Measurements from ENCODE around the gene TBXAS1. TPM values are rescaled to one million over a fixed set of nuclear protein-coding genes. Genes with fewer than 3 reads are reported as not detected.

TBXAS1 gene
- total RNA-seq, 2 experiments from 2014 or later, result 3.6 to 5.1 TPM

- no peak overlapping the region for H3K4me3 Mint-ChIP-seq
- intact Hi-C loops (cut with DNase I, micrococcal nuclease), result no loop called here
- no peaks in the 10 kb centered on the region for H3K36me3 Mint-ChIP-seq (ENCODE audit: low read depth)
- no peak overlapping the region for H3K27ac Mint-ChIP-seq
- no peaks in the 10 kb centered on the region for H3K4me1 Mint-ChIP-seq
- CTCF ChIA-PET, result interaction anchor here (0.6 kb wide), 1 partner anchor 821 kb away, joined by 3 read pairs; no protein-coding TSS in a partner anchor
- POLR2A ChIA-PET, result no interaction called here
- no peaks in the 10 kb centered on the region for H3K27me3 Mint-ChIP-seq
- no peaks in the 10 kb centered on the region for H3K9me3 Mint-ChIP-seq (ENCODE audit: low read depth)
- no peak for DNase-seq
- ATAC-seq, result no peak
Measured at GRCh38 chr7:139990142-139990535, 161.1 kb downstream of the TBXAS1 start.

GRCh38 chr7:139990571-139991268 is 161.7 kb downstream of the TBXAS1 start:
- Mint-ChIP-seq H3K9me3 (ENCODE audit: low read depth) (no peaks in the 10 kb centered on the region), H3K36me3 (ENCODE audit: low read depth) (no peaks in the 10 kb centered on the region), H3K27ac (no peak overlapping the region), H3K4me3 (no peak overlapping the region), H3K4me1 (no peaks in the 10 kb centered on the region), H3K27me3 (no peaks in the 10 kb centered on the region)
- DNase-seq (no peak), ATAC-seq (no peak)
- intact Hi-C loops (cut with DNase I, micrococcal nuclease), result no loop called here
- ChIA-PET CTCF (no interaction called here), POLR2A (no interaction called here)

- intact Hi-C loops (cut with DNase I, micrococcal nuclease), result no loop called here
- no peak overlapping the region for H3K27ac Mint-ChIP-seq
- DNase-seq (no peak), ATAC-seq (no peak)
- no peaks in the 10 kb centered on the region for H3K4me1 Mint-ChIP-seq
- H3K27me3 Mint-ChIP-seq, result no peaks in the 10 kb centered on the region
- POLR2A ChIA-PET, result no interaction called here
- CTCF ChIA-PET, result no interaction called here
- H3K4me3 Mint-ChIP-seq, result no peak overlapping the region
- H3K36me3 Mint-ChIP-seq (ENCODE audit: low read depth), result no peaks in the 10 kb centered on the region
- H3K9me3 Mint-ChIP-seq (ENCODE audit: low read depth), result no peaks in the 10 kb centered on the region
Measured at GRCh38 chr7:139991269-139991666, 162.2 kb downstream of the TBXAS1 start.

GRCh38 chr7:139991911-139992310 is 162.8 kb downstream of the TBXAS1 start:
- ATAC-seq (no peak), DNase-seq (no peak)
- intact Hi-C loops (cut with DNase I, micrococcal nuclease), result no loop called here
- Mint-ChIP-seq H3K36me3 (ENCODE audit: low read depth) (no peaks in the 10 kb centered on the region), H3K27me3 (no peaks in the 10 kb centered on the region), H3K4me1 (no peaks in the 10 kb centered on the region), H3K4me3 (no peak overlapping the region), H3K9me3 (ENCODE audit: low read depth) (no peaks in the 10 kb centered on the region), H3K27ac (no peak overlapping the region)
- ChIA-PET POLR2A (no interaction called here), CTCF (interaction anchor here (1.0 kb wide), 1 partner anchor 390 kb away, joined by 3 read pairs; no protein-coding TSS in a partner anchor)

GRCh38 chr7:139992353-139993044 is 163.4 kb downstream of the TBXAS1 start:
- Mint-ChIP-seq H3K27ac (no peak overlapping the region), H3K27me3 (no peaks in the 10 kb centered on the region), H3K9me3 (ENCODE audit: low read depth) (no peaks in the 10 kb centered on the region), H3K36me3 (ENCODE audit: low read depth) (no peaks in the 10 kb centered on the region), H3K4me3 (no peak overlapping the region), H3K4me1 (no peaks in the 10 kb centered on the region)
- DNase-seq (no peak), ATAC-seq (no peak)
- CTCF ChIA-PET, result interaction anchor here (1.0 kb wide), 2 partner anchors 18 to 391 kb away, joined by 3 read pairs; no protein-coding TSS in a partner anchor
- intact Hi-C loops (cut with DNase I, micrococcal nuclease), result no loop called here
- POLR2A ChIA-PET, result no interaction called here

GRCh38 chr7:139993169-139993568 is 164.1 kb downstream of the TBXAS1 start:
- H3K27me3 Mint-ChIP-seq, result no peaks in the 10 kb centered on the region
- DNase-seq (no peak), ATAC-seq (no peak)
- H3K4me3 Mint-ChIP-seq, result no peak overlapping the region
- H3K36me3 Mint-ChIP-seq (ENCODE audit: low read depth), result no peaks in the 10 kb centered on the region
- intact Hi-C loops (cut with DNase I, micrococcal nuclease), result no loop called here
- no peaks in the 10 kb centered on the region for H3K9me3 Mint-ChIP-seq (ENCODE audit: low read depth)
- POLR2A ChIA-PET, result interaction anchor here (0.7 kb wide), 1 partner anchor 215 kb away, joined by 8 read pairs; no protein-coding TSS in a partner anchor
- H3K4me1 Mint-ChIP-seq, result no peaks in the 10 kb centered on the region
- H3K27ac Mint-ChIP-seq, result no peak overlapping the region
- CTCF ChIA-PET, result interaction anchor here (1.0 kb wide), 1 partner anchor 19 kb away, joined by 3 read pairs; no protein-coding TSS in a partner anchor

GRCh38 chr7:139993592-139993991 is 164.5 kb downstream of the TBXAS1 start:
- H3K27ac Mint-ChIP-seq, result no peak overlapping the region
- no peaks in the 10 kb centered on the region for H3K9me3 Mint-ChIP-seq (ENCODE audit: low read depth)
- DNase-seq (no peak), ATAC-seq (no peak)
- ChIA-PET CTCF (interaction anchor here (0.8 to 1.0 kb wide), 2 partner anchors 9 to 20 kb away, joined by 3 to 4 read pairs; no protein-coding TSS in a partner anchor), POLR2A (interaction anchor here (0.7 kb wide), 1 partner anchor 215 kb away, joined by 8 read pairs; no protein-coding TSS in a partner anchor)
- intact Hi-C loops (cut with DNase I, micrococcal nuclease), result no loop called here
- no peak overlapping the region for H3K4me3 Mint-ChIP-seq
- H3K4me1 Mint-ChIP-seq, result no peaks in the 10 kb centered on the region
- H3K36me3 Mint-ChIP-seq (ENCODE audit: low read depth), result no peaks in the 10 kb centered on the region
- no peaks in the 10 kb centered on the region for H3K27me3 Mint-ChIP-seq

- POLR2A ChIA-PET, result interaction anchor here (0.5 kb wide), 1 partner anchor 281 kb away, joined by 6 read pairs; no protein-coding TSS in a partner anchor
- DNase-seq, result no peak
- H3K4me3 Mint-ChIP-seq, result no peak overlapping the region
- no peak for ATAC-seq
- intact Hi-C loops (cut with DNase I, micrococcal nuclease), result no loop called here
- no peaks in the 10 kb centered on the region for H3K36me3 Mint-ChIP-seq (ENCODE audit: low read depth)
- H3K27me3 Mint-ChIP-seq, result no peaks in the 10 kb centered on the region
- no peaks in the 10 kb centered on the region for H3K4me1 Mint-ChIP-seq
- CTCF ChIA-PET, result interaction anchor here (0.8 to 1.5 kb wide), 3 partner anchors 8 to 393 kb away, joined by 3 to 4 read pairs (median 4); no protein-coding TSS in a partner anchor
- no peak overlapping the region for H3K27ac Mint-ChIP-seq
- no peaks in the 10 kb centered on the region for H3K9me3 Mint-ChIP-seq (ENCODE audit: low read depth)
Measured at GRCh38 chr7:139994356-139994755, 165.3 kb downstream of the TBXAS1 start.

GRCh38 chr7:139995017-139995915 is 166.2 kb downstream of the TBXAS1 start:
- Mint-ChIP-seq H3K4me3 (no peak overlapping the region), H3K36me3 (ENCODE audit: low read depth) (no peaks in the 10 kb centered on the region), H3K27ac (no peak overlapping the region), H3K9me3 (ENCODE audit: low read depth) (no peaks in the 10 kb centered on the region), H3K4me1 (no peaks in the 10 kb centered on the region), H3K27me3 (no peaks in the 10 kb centered on the region)
- POLR2A ChIA-PET, result no interaction called here
- ATAC-seq, result no peak
- intact Hi-C loops (cut with DNase I, micrococcal nuclease), result no loop called here
- CTCF ChIA-PET, result interaction anchor here (1.1 to 1.5 kb wide), 2 partner anchors 350 to 393 kb away, joined by 3 to 4 read pairs; no protein-coding TSS in a partner anchor
- DNase-seq, result no peak

GRCh38 chr7:139998572-139998971 is 169.5 kb downstream of the TBXAS1 start:
- Mint-ChIP-seq H3K36me3 (ENCODE audit: low read depth) (no peaks in the 10 kb centered on the region), H3K4me1 (no peaks in the 10 kb centered on the region), H3K27me3 (no peaks in the 10 kb centered on the region), H3K27ac (no peak overlapping the region), H3K4me3 (no peak overlapping the region), H3K9me3 (ENCODE audit: low read depth) (no peaks in the 10 kb centered on the region)
- CTCF ChIA-PET, result interaction anchor here (0.6 to 9.1 kb wide), 3 partner anchors 352 to 396 kb away, joined by 4 to 80 read pairs (median 5); no protein-coding TSS in a partner anchor
- DNase-seq, result no peak
- intact Hi-C loops (cut with DNase I, micrococcal nuclease), result no loop called here
- POLR2A ChIA-PET, result no interaction called here
- ATAC-seq, result no peak

- no peaks in the 10 kb centered on the region for H3K4me1 Mint-ChIP-seq
- intact Hi-C loops (cut with DNase I, micrococcal nuclease), result no loop called here
Measured at GRCh38 chr7:139999516-139999915, 170.5 kb downstream of the TBXAS1 start.

More at GRCh38 chr7:139999516-139999915, 170.5 kb downstream of the TBXAS1 start:
- H3K4me3 Mint-ChIP-seq, result no peak overlapping the region
- ATAC-seq, result no peak
- ChIA-PET POLR2A (no interaction called here), CTCF (interaction anchor here (0.6 to 9.1 kb wide), 4 partner anchors 353 to 397 kb away, joined by 4 to 80 read pairs (median 5); no protein-coding TSS in a partner anchor)
- no peaks in the 10 kb centered on the region for H3K27me3 Mint-ChIP-seq
- DNase-seq, result no peak
- H3K36me3 Mint-ChIP-seq (ENCODE audit: low read depth), result no peaks in the 10 kb centered on the region
- no peaks in the 10 kb centered on the region for H3K9me3 Mint-ChIP-seq (ENCODE audit: low read depth)
- no peak overlapping the region for H3K27ac Mint-ChIP-seq

All from activated CD4-positive, alpha-beta T cell treated with anti-CD3 and anti-CD28 coated beads for 36 hours (primary cell).